ENCODE measurements around the gene SNPH. TPM values are rescaled to one million over a fixed set of nuclear protein-coding genes. Genes with fewer than 3 reads are reported as not detected.
"Not testable (repeated sequence)": the region's sequence is repeated elsewhere in the genome, so short reads cannot be mapped to it uniquely, and the experiment has no call there.

SNPH gene
- total and polyA plus RNA-seq, 7 donors, result under 0.01 to 21.0 (median 6.4) TPM

- peak in 2 of 4 donors; percentile 31 to 33 for TF ChIP-seq POLR2AphosphoS5 (IDR thresholded peaks at IDR 0.05)
- TF ChIP-seq POLR2A (IDR thresholded peaks at IDR 0.05), result no peak
- TF ChIP-seq EP300 (IDR thresholded peaks at IDR 0.05), result no peak
- no peak for TF ChIP-seq CTCF (IDR thresholded peaks at IDR 0.05)
- H3K27ac ChIP-seq, result peak overlapping the region; percentile 22 to 65 (median 45)
- H3K9me3 ChIP-seq, result no peaks in the 10 kb centered on the region
- DNase-seq, result peak; percentile 82
- intact Hi-C loops (cut with DNase I), result no loop called here
- peaks cover 0 to 13% (median 10%) of the 10 kb centered on the region in 4 donors for H3K4me1 ChIP-seq
- 21 to 41% methylated on average over 14 of the region's 14 CpGs for WGBS, 2 donors
- H3K36me3 ChIP-seq, result no peaks in the 10 kb centered on the region
- no peak overlapping the region for H3K4me3 ChIP-seq
- H3K27me3 ChIP-seq, result no peaks in the 10 kb centered on the region
These were observed 70.7 kb downstream of the SNPH start for GRCh38 chr20:1336699-1337367.

- intact Hi-C loops (cut with DNase I), result no loop called here
- Histone ChIP-seq H3K27me3 (no peaks in the 10 kb centered on the region), H3K4me3 (no peak overlapping the region), H3K9me3 (no peaks in the 10 kb centered on the region), H3K36me3 (no peaks in the 10 kb centered on the region), H3K27ac (peak overlapping the region in 3 of 4 donors; percentile 22 to 65 (median 46)), H3K4me1 (peaks cover 0 to 13% (median 10%) of the 10 kb centered on the region in 4 donors)
- no peak for TF ChIP-seq CTCF (IDR thresholded peaks at IDR 0.05)
- TF ChIP-seq EP300 (IDR thresholded peaks at IDR 0.05), result no peak
- no peak for TF ChIP-seq POLR2AphosphoS5 (IDR thresholded peaks at IDR 0.05)
- TF ChIP-seq POLR2A (IDR thresholded peaks at IDR 0.05), result no peak
- DNase-seq, result no peak
- whole genome bisulfite sequencing, 2 donors, result 21 to 64% methylated on average over 5 of the region's 5 CpGs
These were observed 71.3 kb downstream of the SNPH start for GRCh38 chr20:1337441-1337840.

GRCh38 chr20:1338096-1338495, 72.0 kb downstream of the SNPH start:
- Histone ChIP-seq H3K27ac (peak overlapping the region in 1 of 4 donors; percentile 65), H3K36me3 (no peaks in the 10 kb centered on the region), H3K4me1 (peaks cover 0 to 13% (median 10%) of the 10 kb centered on the region in 4 donors), H3K9me3 (no peaks in the 10 kb centered on the region), H3K4me3 (no peak overlapping the region), H3K27me3 (no peaks in the 10 kb centered on the region)
- TF ChIP-seq POLR2AphosphoS5 (IDR thresholded peaks at IDR 0.05), result no peak
- TF ChIP-seq POLR2A (IDR thresholded peaks at IDR 0.05), result no peak
- no peak for DNase-seq
- 98 to 99% methylated on average over 5 of the region's 5 CpGs for WGBS, 2 donors
- intact Hi-C loops (cut with DNase I), result no loop called here

- Histone ChIP-seq H3K27me3 (no peaks in the 10 kb centered on the region), H3K36me3 (no peaks in the 10 kb centered on the region), H3K27ac (peak overlapping the region in 1 of 4 donors; percentile 65), H3K4me3 (no peak overlapping the region), H3K4me1 (peaks cover 0 to 13% (median 10%) of the 10 kb centered on the region in 4 donors), H3K9me3 (no peaks in the 10 kb centered on the region)
- intact Hi-C loops (cut with DNase I), result no loop called here
- WGBS, 2 donors, result 93 to 97% methylated on average over 4 of the region's 4 CpGs
- TF ChIP-seq EP300 (IDR thresholded peaks at IDR 0.05), result no peak
- TF ChIP-seq CTCF (IDR thresholded peaks at IDR 0.05), result no peak
- no peak for TF ChIP-seq POLR2A (IDR thresholded peaks at IDR 0.05)
- TF ChIP-seq POLR2AphosphoS5 (IDR thresholded peaks at IDR 0.05), result no peak
- DNase-seq, result no peak
These were observed 72.7 kb downstream of the SNPH start for GRCh38 chr20:1338801-1339200.

GRCh38 chr20:1341561-1342265, 75.6 kb downstream of the SNPH start:
- WGBS, 2 donors, result 91 to 92% methylated on average over 5 of the region's 5 CpGs
- Histone ChIP-seq H3K9me3 (no peaks in the 10 kb centered on the region), H3K27me3 (no peaks in the 10 kb centered on the region), H3K27ac (no peak overlapping the region), H3K4me1 (peaks cover 0 to 11% (median 8%) of the 10 kb centered on the region in 4 donors), H3K4me3 (no peak overlapping the region), H3K36me3 (no peaks in the 10 kb centered on the region)
- TF ChIP-seq POLR2A (IDR thresholded peaks at IDR 0.05) (no peak), EP300 (IDR thresholded peaks at IDR 0.05) (no peak), CTCF (IDR thresholded peaks at IDR 0.05) (no peak), POLR2AphosphoS5 (IDR thresholded peaks at IDR 0.05) (no peak)
- intact Hi-C loops (cut with DNase I), result no loop called here
- DNase-seq, result no peak

- H3K9me3 ChIP-seq; H3K27ac ChIP-seq; DNase-seq; H3K27me3 ChIP-seq; H3K4me1 ChIP-seq; H3K4me3 ChIP-seq; H3K36me3 ChIP-seq; intact Hi-C loops (cut with DNase I): not testable (repeated sequence)
- WGBS, 2 donors, result 94% methylated on average over 8 of the region's 8 CpGs
These were observed 77.5 kb downstream of the SNPH start for GRCh38 chr20:1343446-1344124.
